Renal pelvis (tissue), 4 donors: Measurements from ENCODE around the gene MACROD1. TPM values are rescaled to one million over a fixed set of nuclear protein-coding genes. Genes with fewer than 3 reads are reported as not detected.

Experiments
- DNase-seq: peaks from one replicate; pipeline ENCODE4 v3.0.0-alpha.2; 2013
- polyA plus RNA-seq, 3 donors: library from polyadenylated mRNA; unstranded; fragments of 120-200 nt; gene quantifications; one replicate each; pipeline ENCODE4 v1.2.1, GENCODE V29; 2013; ENCODE audit not compliant: insufficient read length in 3 of 3

The MACROD1 gene
- polyA plus RNA-seq, 3 donors = 15.2 to 18.9 (median 16.1) TPM

GRCh38 chr11:64018310-64018709 is 147.6 kb downstream of the MACROD1 start:
- no peak for DNase-seq

DNA sequence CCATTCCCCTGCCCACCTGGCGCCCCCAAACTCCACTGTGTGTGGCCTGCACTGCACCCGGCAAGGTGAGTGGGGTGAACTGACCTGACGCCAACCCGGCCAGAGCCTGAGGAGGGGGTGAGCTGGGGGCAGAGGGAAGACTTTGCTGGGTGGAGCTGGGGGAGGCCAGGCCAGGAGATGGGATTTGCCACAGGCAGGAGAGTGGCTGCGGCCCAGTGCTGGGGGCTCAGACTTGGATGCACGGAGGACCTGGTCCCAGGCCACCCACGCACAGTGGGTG is 148.0 kb downstream of the MACROD1 start:
- DNase-seq = no peak

- no peak for DNase-seq
Observed at GRCh38 chr11:64015935-64016845, 149.7 kb downstream of the MACROD1 start.

DNA sequence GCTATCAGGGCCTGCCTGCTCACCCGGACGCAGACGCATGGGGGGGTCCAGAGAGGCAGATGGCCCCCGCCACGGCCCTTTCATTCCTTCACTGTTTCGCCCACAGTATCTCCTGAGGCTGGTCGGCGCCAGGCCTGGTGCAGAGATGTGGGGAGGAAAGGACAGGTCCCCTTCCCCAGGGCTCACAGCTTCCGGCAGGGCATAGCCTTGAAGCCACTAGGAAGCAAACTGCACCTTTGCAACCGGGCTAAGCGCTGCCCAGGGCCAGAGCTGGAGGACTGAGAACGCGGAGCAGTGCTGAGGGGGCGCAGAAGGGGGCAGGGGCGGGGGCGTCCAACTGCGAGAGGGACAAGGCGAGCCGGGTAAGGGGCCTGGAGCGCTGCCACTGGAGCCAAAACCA is 150.4 kb downstream of the MACROD1 start:
- DNase-seq = no peak

GRCh38 chr11:64014356-64014755 is 151.6 kb downstream of the MACROD1 start:
- no peak for DNase-seq

GRCh38 chr11:64013141-64013896 is 152.6 kb downstream of the MACROD1 start:
- no peak for DNase-seq

DNA sequence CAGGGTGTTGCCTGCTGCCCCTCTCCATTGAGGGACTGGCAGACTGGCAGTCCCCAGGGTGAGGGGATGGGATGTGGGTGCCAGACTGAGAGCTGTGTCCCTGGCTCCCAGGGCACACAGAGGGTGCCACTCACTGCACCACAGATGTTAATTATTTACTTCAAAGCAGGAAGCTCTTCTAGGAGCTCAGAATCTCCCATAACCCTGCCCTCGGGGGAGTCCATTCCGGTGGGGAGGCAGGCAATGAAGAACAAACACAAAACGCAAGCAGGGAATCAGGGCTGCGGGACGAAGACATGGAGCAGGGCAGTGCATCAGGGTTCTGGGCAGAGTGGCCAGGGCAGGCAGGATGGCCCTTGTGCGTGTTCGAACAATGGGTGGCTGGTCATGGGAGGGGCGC is 154.5 kb downstream of the MACROD1 start:
- DNase-seq = no peak

GRCh38 chr11:64010783-64011182 is 155.1 kb downstream of the MACROD1 start:
- no peak for DNase-seq

GRCh38 chr11:64009710-64010109 is 156.2 kb downstream of the MACROD1 start:
- no peak for DNase-seq

DNA sequence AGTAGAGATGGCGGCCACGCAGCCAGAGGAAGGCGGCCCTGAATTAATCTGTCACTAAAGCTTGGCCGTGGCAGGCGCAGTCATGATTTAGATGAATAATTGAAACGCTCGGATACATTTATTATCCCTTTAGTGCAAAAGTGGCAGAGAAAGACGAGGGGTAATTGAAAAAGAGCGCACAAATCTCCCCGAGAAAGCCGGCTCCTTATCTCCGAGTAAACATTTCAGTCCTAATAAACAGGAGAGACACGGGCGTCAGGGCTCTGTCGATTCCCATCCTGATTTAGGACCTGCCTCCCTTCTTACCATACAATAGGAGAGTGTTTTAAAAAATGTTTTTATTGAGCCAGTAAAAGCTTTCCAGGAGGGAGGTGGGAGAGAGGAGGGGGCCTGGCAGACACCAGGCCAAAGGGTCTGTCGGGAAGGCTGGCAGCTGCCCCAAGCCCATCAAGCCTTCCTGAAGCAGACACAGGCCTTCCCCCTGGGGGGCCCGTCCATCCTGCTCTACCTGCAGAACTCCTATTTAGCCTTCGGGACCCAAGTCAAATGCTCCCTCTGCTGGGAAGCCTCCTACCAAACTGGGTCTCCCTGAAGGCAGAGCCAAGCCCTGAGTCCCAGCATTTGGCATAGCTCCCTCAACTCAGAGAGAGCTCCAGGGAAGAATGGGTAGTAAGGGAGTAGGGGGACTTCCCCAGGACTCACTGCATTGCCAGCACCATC is 156.8 kb downstream of the MACROD1 start:
- no peak for DNase-seq

- no peak for DNase-seq
Observed at GRCh38 chr11:64008283-64008913, 157.5 kb downstream of the MACROD1 start.

- DNase-seq = no peak
Observed at GRCh38 chr11:64007629-64008282, 158.2 kb downstream of the MACROD1 start.

- DNase-seq = no peak
Observed at GRCh38 chr11:64007160-64007628, 158.7 kb downstream of the MACROD1 start.

DNA sequence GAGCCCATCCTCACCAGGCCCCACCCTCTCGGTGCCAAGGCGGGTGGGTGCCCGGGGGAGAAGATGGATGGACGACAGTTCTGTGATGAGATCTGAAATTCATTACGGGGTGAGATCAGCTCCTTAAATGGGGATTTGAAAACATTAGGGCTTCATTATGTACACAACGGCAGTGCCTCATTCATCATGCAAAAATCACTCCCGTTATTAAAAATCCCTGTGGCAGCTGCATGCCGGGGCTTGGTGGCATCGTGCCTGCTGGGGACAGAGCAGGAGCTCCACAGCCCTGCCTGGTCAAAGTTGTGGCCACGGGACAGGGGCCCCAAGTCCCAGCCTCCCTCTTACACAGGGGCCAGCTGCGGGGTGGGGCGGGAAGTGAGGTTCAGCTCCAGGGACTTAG is 159.5 kb downstream of the MACROD1 start:
- no peak for DNase-seq

DNA sequence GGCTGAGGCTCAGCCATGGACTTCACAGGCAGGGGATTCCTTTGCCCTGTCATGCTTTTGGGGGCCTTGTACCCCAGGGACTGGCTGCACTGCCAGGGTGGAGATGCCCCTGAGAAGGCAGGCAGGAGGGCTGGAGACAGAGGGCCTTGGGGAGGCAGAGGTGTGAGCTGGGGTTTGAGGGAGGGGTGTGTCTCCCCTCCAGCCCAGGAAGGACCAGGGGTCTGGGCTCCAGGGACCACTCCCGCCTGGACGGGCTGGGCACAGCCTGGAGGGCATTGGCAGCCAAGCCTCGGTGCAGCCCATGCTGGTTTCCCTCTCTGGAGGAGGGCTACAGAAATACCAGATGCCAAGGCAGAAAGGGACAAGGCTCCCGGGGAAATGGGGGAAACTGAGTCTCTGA is 160.2 kb downstream of the MACROD1 start:
- no peak for DNase-seq

GRCh38 chr11:64004590-64004984 is 161.3 kb downstream of the MACROD1 start:
- DNase-seq = no peak

- no peak for DNase-seq
Observed at GRCh38 chr11:64003807-64004589, 161.9 kb downstream of the MACROD1 start.

- DNase-seq = no peak
Observed at GRCh38 chr11:64001484-64002420, 164.2 kb downstream of the MACROD1 start.

DNA sequence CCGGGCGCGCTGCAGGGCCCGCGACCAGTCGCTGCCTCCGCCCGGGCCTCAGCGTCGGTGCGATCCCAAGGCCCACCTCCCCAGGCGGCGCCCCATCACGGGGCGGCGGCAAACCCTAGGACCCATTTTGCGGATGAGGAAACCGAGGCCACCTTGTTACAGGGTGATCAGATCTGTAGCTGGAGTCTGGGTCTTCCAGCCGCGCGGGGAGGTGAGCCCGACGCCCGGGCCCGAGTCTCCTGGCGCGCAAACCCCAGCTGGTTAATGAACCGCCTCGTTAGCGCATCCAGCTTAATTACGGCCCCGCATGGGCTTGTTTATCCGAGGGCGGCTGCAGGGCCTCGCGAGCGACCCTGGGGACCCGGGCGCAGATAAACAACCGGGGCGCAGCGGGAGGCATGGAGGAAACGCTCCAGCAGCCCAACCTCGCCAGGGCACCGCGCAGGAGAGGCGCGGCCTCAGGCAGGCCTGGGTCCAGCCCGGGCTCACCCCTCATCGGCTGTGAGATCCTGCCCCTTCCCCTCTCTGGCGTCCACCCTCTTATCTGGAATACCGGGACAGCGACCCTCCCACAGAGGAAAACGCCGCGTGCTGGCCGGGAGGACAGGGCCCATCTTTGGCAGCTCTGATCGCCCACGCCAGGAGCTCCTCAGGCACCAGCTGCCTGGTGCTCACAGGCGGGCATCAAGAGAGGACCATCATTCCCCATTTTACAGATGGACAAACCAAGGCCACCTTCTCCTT is 165.0 kb downstream of the MACROD1 start:
- no peak for DNase-seq
